HT-29 (cell line): ENCODE data around the gene AKAP13. TPM values are rescaled to one million over a fixed set of nuclear protein-coding genes. Genes with fewer than 3 reads are reported as not detected.

Experiments used
- DNase-seq: peaks from one replicate; pipeline ENCODE4 v3.0.0-alpha.2; 2015; ENCODE audit warnings: low spot score
- total RNA-seq: library from RNA; depleted of rRNA; stranded (reverse); fragments of >200 nt; shearing (Covaris generic); gene quantifications from 2 replicates; pipeline ENCODE4 v1.2.3, GENCODE V29; 2014

Gene AKAP13
- total RNA-seq, 1 experiment from 2014 or later, result 108 TPM

- no peak for DNase-seq
Measured at GRCh38 chr15:85444122-85444745, 63.8 kb downstream of the AKAP13 start.

GRCh38 chr15:85445361-85445760 is 65.0 kb downstream of the AKAP13 start:
- DNase-seq, result no peak

GRCh38 chr15:85451099-85451700 is 70.8 kb downstream of the AKAP13 start:
- DNase-seq, result no peak

- no peak for DNase-seq
Measured at GRCh38 chr15:85452436-85452835, 72.0 kb downstream of the AKAP13 start.

- no peak for DNase-seq
Measured at GRCh38 chr15:85453144-85453872, 72.9 kb downstream of the AKAP13 start.

- no peak for DNase-seq
Measured at GRCh38 chr15:85454403-85454802, 74.0 kb downstream of the AKAP13 start.

GRCh38 chr15:85455891-85456290 is 75.5 kb downstream of the AKAP13 start:
- DNase-seq, result no peak

- no peak for DNase-seq
Measured at GRCh38 chr15:85456798-85457197, 76.4 kb downstream of the AKAP13 start.

- no peak for DNase-seq
Measured at GRCh38 chr15:85457392-85457968, 77.1 kb downstream of the AKAP13 start.

- DNase-seq, result no peak
Measured at GRCh38 chr15:85458764-85459163, 78.4 kb downstream of the AKAP13 start.

GRCh38 chr15:85462029-85462428 is 81.6 kb downstream of the AKAP13 start:
- DNase-seq, result no peak

- DNase-seq, result no peak
Measured at GRCh38 chr15:85463276-85463892, 83.0 kb downstream of the AKAP13 start.

- no peak for DNase-seq
Measured at GRCh38 chr15:85463976-85464375, 83.6 kb downstream of the AKAP13 start.

- no peak for DNase-seq
Measured at GRCh38 chr15:85464471-85464870, 84.1 kb downstream of the AKAP13 start.

- no peak for DNase-seq
Measured at GRCh38 chr15:85470563-85471271, 90.3 kb downstream of the AKAP13 start.

- DNase-seq, result no peak
Measured at GRCh38 chr15:85472349-85472748, 91.9 kb downstream of the AKAP13 start.

- no peak for DNase-seq
Measured at GRCh38 chr15:85473455-85473854, 93.1 kb downstream of the AKAP13 start.

GRCh38 chr15:85474700-85475316 is 94.4 kb downstream of the AKAP13 start:
- no peak for DNase-seq

- DNase-seq, result no peak
Measured at GRCh38 chr15:85475317-85475701, 94.9 kb downstream of the AKAP13 start.

GRCh38 chr15:85475711-85476110 is 95.3 kb downstream of the AKAP13 start:
- DNase-seq, result no peak

- no peak for DNase-seq
Measured at GRCh38 chr15:85477061-85477460, 96.7 kb downstream of the AKAP13 start.
